Psoas muscle (tissue), 8 donors: ENCODE results near the gene TMEM120A. TPM values are rescaled to one million over a fixed set of nuclear protein-coding genes. Genes with fewer than 3 reads are reported as not detected.

Experiments
- ATAC-seq, 4 donors: fragments of 200-7000 bp; cut with Tn5 transposase; one replicate each; pipeline ENCODE4 v1.9.1; 2020; ENCODE audit warnings: moderate library complexity in 3 of 4, mild to moderate bottlenecking in 2 of 4
- DNase-seq, 2 donors: peaks; one replicate each; pipeline ENCODE4 v3.0.0-alpha.2; 2020
- H3K27ac ChIP-seq: fragments of 200-600 bp; one replicate; pipeline ENCODE4 v1.8.0; 2022
- H3K27me3 ChIP-seq, 3 donors: fragments of 200-600 bp in 1 of 3; one replicate each; pipeline versions ENCODE4 v1.6.1 to v1.8.0; 2013 to 2022; ENCODE audit warnings: low read length in 2 of 3, mild to moderate bottlenecking in 2 of 3, moderate library complexity in 1 of 3; ENCODE audit not compliant: insufficient read depth in 3 of 3
- H3K36me3 ChIP-seq, 2 donors: fragments of 200-600 bp in 1 of 2; one replicate each; pipeline versions ENCODE4 v1.6.1 to v1.8.0; 2013 to 2022; ENCODE audit warnings: low read depth in 1 of 2, mild to moderate bottlenecking in 1 of 2, moderate library complexity in 1 of 2; ENCODE audit not compliant: insufficient read depth in 1 of 2
- H3K4me1 ChIP-seq: fragments of 200-600 bp; one replicate; pipeline ENCODE4 v1.8.0; 2022
- H3K4me3 ChIP-seq: fragments of 200-600 bp; one replicate; pipeline ENCODE4 v1.8.0; 2022; ENCODE audit warnings: mild to moderate bottlenecking
- H3K9me3 ChIP-seq: fragments of 200-600 bp; one replicate; pipeline ENCODE4 v1.8.0; 2022
- WGBS, 3 donors: extraction: QIAGEN DNeasy Blood & Tissue Kit; methylation state at CpG; one replicate each; pipeline versions ENCODE4 v1.1.6 to v1.1.7; 2013; 5-methylcytosine and 5-hydroxymethylcytosine counted together
- intact Hi-C, 2 donors: fragments of 100-400 bp; cut with DNase I; formaldehyde crosslinking; loops; one replicate each; pipeline versions ENCODE4 v1.11.0 to v1.14.2; 2022
- polyA plus RNA-seq, 3 donors: library from polyadenylated mRNA; stranded (reverse); fragments of 200-250 nt; gene quantifications; one replicate each; pipeline ENCODE4 v1.2.3, GENCODE V29; 2013
- total RNA-seq, 4 donors: library from RNA; stranded (reverse); fragmentation: NEBNext Ultra II Directional in 2 of 4; extraction: Animal tissue kit (Norgen Biotek cat#: 25700) in 2 of 4; gene quantifications; one replicate each; pipeline versions ENCODE4 v1.2.1 to v1.2.4, GENCODE V29; 2021 to 2023
- TF ChIP-seq, protein P1 (sequence below): fragments of 200-600 bp; IDR thresholded peaks from one replicate; pipeline ENCODE4 v1.8.0; 2022; ENCODE audit warnings: antibody characterized with exemption
- donor health status: healthy with polysubstance abuse.
- donor health status: DM: no; HTN: no; CAD: no; lungs with moderate emphysema.
- donor health status: Bipolar disorder and iron deficiency.
- donor health status: healthy.
- donor health status: DM: yes; HTN: yes; CAD: no.
- donor health status: DM: no; HTN: no; CAD: no.
- donor health status: DM: no; HTN: no; CAD: no.
- donor health status: DM: yes; HTN: yes; CAD: no.

The TMEM120A gene
- total and polyA plus RNA-seq, 7 donors: 70.1 to 185 (median 103) TPM

DNA sequence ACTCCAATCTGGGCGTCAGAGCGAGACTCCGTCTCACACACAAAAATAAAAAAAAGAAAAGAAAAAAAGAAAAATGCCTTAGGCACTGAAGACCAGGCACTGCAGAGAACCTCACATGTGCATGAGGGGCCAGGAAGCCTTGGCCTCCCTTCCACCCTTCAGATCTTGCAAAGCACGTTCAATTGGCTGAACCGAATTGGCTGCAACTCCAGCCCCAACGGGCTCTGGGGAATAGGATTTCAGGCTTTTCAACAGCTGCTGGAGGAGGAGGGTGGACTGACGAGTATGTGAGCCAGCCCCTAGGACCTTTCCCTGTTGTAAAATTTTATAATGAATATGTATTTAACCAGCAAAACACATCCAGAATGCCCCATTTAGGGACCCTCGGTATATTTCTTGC is 16.7 kb downstream of the TMEM120A start:
- H3K9me3 ChIP-seq: no peaks in the 10 kb centered on the region
- DNase-seq (peak; percentile 73 to 86), ATAC-seq (peak; percentile 25 to 50 (median 33))
- peak overlapping the region; percentile 28 for H3K27ac ChIP-seq
- H3K27me3 ChIP-seq: no peaks in the 10 kb centered on the region
- peaks cover 0 to 55% of the 10 kb centered on the region in 2 donors for H3K36me3 ChIP-seq
- intact Hi-C loops: no loop called here
- WGBS, 3 donors: 30 to 33% (median 31%) methylated on average over 8 of the region's 8 CpGs
- no peak overlapping the region for H3K4me3 ChIP-seq
- H3K4me1 ChIP-seq: peaks cover 14% of the 10 kb centered on the region
- TF ChIP-seq, protein P1, sequence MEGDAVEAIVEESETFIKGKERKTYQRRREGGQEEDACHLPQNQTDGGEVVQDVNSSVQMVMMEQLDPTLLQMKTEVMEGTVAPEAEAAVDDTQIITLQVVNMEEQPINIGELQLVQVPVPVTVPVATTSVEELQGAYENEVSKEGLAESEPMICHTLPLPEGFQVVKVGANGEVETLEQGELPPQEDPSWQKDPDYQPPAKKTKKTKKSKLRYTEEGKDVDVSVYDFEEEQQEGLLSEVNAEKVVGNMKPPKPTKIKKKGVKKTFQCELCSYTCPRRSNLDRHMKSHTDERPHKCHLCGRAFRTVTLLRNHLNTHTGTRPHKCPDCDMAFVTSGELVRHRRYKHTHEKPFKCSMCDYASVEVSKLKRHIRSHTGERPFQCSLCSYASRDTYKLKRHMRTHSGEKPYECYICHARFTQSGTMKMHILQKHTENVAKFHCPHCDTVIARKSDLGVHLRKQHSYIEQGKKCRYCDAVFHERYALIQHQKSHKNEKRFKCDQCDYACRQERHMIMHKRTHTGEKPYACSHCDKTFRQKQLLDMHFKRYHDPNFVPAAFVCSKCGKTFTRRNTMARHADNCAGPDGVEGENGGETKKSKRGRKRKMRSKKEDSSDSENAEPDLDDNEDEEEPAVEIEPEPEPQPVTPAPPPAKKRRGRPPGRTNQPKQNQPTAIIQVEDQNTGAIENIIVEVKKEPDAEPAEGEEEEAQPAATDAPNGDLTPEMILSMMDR: no peak

DNA sequence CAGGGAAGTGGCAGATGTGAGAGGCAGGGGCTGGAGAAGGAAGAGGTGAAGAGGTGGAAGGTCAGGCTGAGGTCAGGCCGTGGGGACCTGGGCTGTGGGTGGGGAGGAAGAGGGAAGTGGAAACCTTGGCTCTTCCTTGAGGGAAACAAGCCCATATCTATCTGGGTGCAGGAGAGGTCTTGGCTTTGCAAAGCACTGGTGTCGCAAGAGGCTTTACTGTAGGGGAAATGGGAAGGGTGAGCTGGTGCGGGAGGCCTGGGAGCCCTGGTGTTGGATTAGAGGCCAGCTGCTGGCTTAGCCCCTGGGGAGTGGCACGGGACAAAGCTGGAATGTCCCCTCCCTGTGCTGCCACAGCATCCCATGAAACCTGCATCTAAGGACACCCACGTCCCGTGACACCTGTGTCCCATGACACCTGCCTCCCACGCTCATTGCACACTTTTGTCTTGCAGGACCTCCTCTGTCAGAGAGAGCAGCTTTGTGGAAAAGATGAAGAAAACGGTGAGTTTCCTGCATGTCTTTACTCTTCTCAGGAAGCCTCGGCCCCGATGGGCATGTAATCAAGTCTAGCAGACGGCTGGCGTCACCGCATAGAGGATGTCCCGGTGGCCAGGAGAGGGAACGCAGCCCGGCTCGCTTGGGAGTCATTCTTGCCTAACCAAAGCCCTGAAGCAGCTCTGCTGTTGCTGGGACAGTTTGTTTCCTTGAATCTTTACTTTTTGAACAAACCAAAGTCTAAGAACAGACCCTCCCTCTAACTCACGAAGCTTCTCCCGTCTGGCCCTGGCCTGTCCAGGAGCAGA is 22.2 kb downstream of the TMEM120A start:
- Histone ChIP-seq H3K4me3 (peak overlapping the region; percentile 18), H3K27ac (peak overlapping the region; percentile 72), H3K9me3 (no peaks in the 10 kb centered on the region), H3K36me3 (peaks cover 0 to 16% of the 10 kb centered on the region in 2 donors), H3K27me3 (no peaks in the 10 kb centered on the region), H3K4me1 (peaks cover 59% of the 10 kb centered on the region)
- intact Hi-C loops: no loop called here
- TF ChIP-seq, protein P1: peak; percentile 30
- ATAC-seq (peak; percentile 51 to 65 (median 59)), DNase-seq (peak; percentile 82 to 91)
- WGBS, 3 donors: 28 to 38% (median 37%) methylated on average over 19 of the region's 19 CpGs

DNA sequence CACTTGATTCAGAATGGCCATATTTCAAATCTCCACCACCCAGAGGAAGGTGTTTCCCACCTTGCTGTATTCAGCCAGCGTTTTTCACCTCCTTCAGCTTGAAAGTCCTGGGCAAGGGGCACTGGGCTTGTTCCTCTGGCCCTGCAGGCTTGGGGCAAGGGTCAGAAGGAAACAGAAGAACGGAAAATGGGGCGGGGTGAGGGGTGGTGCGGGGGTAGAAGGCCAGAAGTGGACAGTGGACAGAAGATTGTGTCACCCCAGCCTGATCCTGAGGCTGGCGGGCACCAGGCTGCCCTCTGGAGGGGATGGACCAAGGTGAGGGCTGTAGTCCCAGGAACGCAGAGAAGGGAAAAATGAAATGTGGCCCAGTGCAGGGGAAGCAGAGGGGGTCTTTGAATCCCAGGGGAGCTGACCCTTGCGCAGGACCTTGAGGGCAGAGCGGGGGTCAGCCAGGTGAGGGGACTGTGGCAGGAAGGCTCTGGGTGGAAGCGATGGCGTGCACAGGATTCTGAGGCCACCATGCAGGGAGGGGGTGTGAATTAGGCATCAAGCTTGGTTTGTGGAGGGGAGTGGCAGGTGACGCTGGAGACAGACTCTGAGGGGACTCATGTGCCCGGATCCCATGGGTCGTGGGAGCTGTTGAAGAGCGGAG is 23.0 kb downstream of the TMEM120A start:
- Histone ChIP-seq H3K4me1 (peaks cover 66% of the 10 kb centered on the region), H3K27me3 (no peaks in the 10 kb centered on the region), H3K4me3 (no peak overlapping the region), H3K9me3 (no peaks in the 10 kb centered on the region), H3K27ac (peak overlapping the region; percentile 72), H3K36me3 (peaks cover 0 to 16% of the 10 kb centered on the region in 2 donors)
- DNase-seq (no peak), ATAC-seq (no peak)
- TF ChIP-seq, protein P1: no peak
- intact Hi-C loops: no loop called here
- WGBS, 3 donors: 71 to 78% (median 74%) methylated on average over 14 of the region's 14 CpGs

DNA sequence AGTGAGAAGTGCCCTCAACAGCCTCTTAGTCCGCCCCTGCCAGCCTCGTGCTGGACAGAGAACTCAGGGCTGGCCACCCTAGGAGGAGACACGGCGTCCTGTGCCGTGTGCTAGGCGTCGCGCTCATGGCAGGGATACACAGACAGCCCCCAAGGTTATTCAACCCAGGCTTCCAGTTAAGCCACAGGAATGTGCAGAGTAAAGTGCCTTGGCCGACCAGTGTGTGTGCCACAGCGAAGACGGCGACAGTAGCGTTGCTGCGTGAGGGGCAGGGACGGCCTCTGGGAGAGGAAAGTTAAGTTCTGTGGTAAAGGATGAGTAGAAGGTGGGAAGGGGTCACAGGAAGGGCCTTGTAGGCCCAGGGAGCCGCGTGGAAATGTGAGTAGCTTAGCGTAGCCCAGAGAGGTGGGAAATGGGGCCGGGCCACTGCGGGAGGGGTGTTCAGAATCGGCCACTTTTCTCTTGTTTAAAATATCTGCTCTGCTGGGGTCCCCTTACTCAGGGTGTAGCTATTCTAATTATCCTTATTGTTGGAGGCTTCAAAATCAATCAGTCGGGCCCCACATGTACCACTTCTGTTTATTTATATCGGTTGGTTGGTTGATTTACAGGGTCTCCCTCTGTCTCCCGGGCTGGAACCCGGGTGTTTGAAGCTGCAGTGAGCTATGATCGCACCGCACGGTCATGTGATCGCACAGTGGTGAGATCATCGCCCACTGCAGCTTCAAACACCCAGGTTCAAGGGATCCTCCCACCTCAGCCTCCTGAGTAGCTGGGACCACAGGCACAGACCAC is 24.5 kb downstream of the TMEM120A start:
- H3K36me3 ChIP-seq: peaks cover 0 to 16% of the 10 kb centered on the region in 2 donors
- no peaks in the 10 kb centered on the region for H3K27me3 ChIP-seq
- peak overlapping the region; percentile 25 for H3K4me3 ChIP-seq
- intact Hi-C loops: loop anchor here in 1 of 2 donors (2.0 kb wide), 1 partner anchor 15 kb away; no protein-coding TSS in a partner anchor
- TF ChIP-seq, protein P1: no peak
- DNase-seq (peak; percentile 59 to 75), ATAC-seq (peak; percentile 37 to 50 (median 44))
- H3K9me3 ChIP-seq: no peaks in the 10 kb centered on the region
- peaks cover 81% of the 10 kb centered on the region for H3K4me1 ChIP-seq
- 55 to 79% (median 70%) methylated on average over 30 of the region's 30 CpGs for WGBS, 3 donors
- H3K27ac ChIP-seq: peak overlapping the region; percentile 98
